Measurements from ENCODE around the gene NFE2L1.

DNA sequence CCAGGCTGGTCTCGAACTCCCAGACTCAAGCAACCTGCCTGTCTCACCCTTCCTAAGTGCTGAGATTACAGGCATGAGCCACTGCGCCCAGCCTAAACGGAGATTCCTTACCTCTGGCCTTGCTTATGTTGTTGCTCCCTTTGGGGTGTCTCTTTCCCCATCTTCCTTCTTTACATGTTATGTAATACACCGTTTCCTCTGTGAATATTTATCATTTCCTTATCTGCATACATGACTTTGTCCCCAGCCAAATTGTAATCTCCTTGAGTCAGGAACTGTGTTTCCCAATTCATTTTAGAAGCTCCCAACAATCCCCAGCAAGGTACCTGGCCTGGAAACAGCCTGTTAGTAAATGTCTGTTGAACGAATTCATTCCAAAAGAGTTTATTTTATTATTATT is 26.2 kb upstream of the NFE2L1 start:
- TF ChIP-seq, protein P1, sequence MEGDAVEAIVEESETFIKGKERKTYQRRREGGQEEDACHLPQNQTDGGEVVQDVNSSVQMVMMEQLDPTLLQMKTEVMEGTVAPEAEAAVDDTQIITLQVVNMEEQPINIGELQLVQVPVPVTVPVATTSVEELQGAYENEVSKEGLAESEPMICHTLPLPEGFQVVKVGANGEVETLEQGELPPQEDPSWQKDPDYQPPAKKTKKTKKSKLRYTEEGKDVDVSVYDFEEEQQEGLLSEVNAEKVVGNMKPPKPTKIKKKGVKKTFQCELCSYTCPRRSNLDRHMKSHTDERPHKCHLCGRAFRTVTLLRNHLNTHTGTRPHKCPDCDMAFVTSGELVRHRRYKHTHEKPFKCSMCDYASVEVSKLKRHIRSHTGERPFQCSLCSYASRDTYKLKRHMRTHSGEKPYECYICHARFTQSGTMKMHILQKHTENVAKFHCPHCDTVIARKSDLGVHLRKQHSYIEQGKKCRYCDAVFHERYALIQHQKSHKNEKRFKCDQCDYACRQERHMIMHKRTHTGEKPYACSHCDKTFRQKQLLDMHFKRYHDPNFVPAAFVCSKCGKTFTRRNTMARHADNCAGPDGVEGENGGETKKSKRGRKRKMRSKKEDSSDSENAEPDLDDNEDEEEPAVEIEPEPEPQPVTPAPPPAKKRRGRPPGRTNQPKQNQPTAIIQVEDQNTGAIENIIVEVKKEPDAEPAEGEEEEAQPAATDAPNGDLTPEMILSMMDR (IDR thresholded peaks at IDR 0.05), result no peak
- no peak for TF ChIP-seq POLR2A (IDR thresholded peaks at IDR 0.05)
